Esophagus squamous epithelium (tissue), 4 donors: ENCODE measurements around the gene GPER1.

Source experiments
- POLR2A ChIP-seq, 4 donors: fragments of 450-650 bp; IDR thresholded peaks; one replicate each; pipeline ENCODE4 v1.6.1; 2017; ENCODE audit warnings: antibody characterized with exemption in 4 of 4, mild to moderate bottlenecking in 4 of 4, moderate library complexity in 3 of 4
- TF ChIP-seq, protein P1 (sequence below), 6 experiments: fragments of 450-650 bp in 4 of 6; fragments of 200-600 bp in 2 of 6; sonication (generic) in 2 of 6; IDR thresholded peaks; one replicate each; pipeline ENCODE4 v1.5.1; 2016 to 2019; ENCODE audit warnings: antibody characterized with exemption in 6 of 6, mild to moderate bottlenecking in 4 of 6, moderate library complexity in 4 of 6

DNA sequence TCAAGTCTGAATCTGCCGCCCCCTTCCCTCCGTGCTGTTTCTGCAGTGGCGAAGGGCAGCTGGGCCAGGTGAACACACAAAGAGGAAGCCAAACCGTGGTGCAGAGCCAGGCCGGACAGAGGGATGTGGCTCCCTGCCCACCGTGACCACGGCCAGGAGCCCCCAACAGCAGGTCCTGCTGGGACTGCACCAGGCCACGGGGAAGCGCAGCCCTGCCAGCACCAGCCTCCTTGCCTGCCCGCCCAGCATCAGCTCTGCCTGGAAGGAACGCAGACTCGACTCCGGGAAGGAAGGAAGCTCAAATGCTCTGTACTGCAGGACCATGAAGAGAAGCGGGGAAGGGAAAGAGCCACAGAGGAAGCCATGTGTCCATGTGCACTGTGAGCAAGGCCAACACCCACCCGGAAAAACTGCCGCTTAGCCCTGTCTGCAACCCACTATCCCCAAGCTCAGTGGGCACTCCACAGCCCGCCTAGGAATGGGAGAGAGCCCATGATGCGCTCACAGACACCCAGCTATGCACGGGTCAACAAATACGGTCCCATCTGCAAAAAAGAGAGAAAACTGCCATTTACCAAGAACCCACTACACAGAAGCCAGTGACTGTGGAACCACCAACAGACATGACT, 19.0 kb downstream of the GPER1 start:
- TF ChIP-seq, protein P1, sequence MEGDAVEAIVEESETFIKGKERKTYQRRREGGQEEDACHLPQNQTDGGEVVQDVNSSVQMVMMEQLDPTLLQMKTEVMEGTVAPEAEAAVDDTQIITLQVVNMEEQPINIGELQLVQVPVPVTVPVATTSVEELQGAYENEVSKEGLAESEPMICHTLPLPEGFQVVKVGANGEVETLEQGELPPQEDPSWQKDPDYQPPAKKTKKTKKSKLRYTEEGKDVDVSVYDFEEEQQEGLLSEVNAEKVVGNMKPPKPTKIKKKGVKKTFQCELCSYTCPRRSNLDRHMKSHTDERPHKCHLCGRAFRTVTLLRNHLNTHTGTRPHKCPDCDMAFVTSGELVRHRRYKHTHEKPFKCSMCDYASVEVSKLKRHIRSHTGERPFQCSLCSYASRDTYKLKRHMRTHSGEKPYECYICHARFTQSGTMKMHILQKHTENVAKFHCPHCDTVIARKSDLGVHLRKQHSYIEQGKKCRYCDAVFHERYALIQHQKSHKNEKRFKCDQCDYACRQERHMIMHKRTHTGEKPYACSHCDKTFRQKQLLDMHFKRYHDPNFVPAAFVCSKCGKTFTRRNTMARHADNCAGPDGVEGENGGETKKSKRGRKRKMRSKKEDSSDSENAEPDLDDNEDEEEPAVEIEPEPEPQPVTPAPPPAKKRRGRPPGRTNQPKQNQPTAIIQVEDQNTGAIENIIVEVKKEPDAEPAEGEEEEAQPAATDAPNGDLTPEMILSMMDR (IDR thresholded peaks at IDR 0.05): no peak
- TF ChIP-seq POLR2A (IDR thresholded peaks at IDR 0.05): no peak
